Measurements from ENCODE around the gene HOXA7. TPM values are rescaled to one million over a fixed set of nuclear protein-coding genes. Genes with fewer than 3 reads are reported as not detected.

Gene HOXA7
- total and polyA plus RNA-seq, 2 of the 8 experiments (the other 6 are each of a cell fraction or from before 2014, with no cell fraction given): 0.03 TPM; not detected in 1

- Histone ChIP-seq H2BK5ac (ENCODE audit: low read depth, low read length) (no peak within 1 kb of the TSS), H3K9ac (replicated peaks in 1 of 4; ENCODE audit: extremely low read depth in 1 of 4, low read depth in 3 of 4, low read length in 3 of 4) (no peak within 1 kb of the TSS), H2BK15ac (ENCODE audit: low read length) (peak within 1 kb of the TSS; percentile 81; the same call in 1 of the 2 replicates), H2BK20ac (ENCODE audit: low read length) (no peak within 1 kb of the TSS), H3K4me1 (replicated peaks in 1 of 4; ENCODE audit: control insufficient read depth in 3 of 4, insufficient read depth in 4 of 4, low read length in 3 of 4) (peaks cover 0 to 27% (median 16%) of the 10 kb centered on the region in 4 experiments; a peak in 6 of 7 replicates), H3K79me2 (ENCODE audit: control insufficient read depth in 1 of 2, insufficient read depth in 2 of 2, low read length in 2 of 2) (no peaks in the 10 kb centered on the region), H4K20me1 (replicated peaks in 1 of 2; ENCODE audit: control insufficient read depth in 1 of 2, insufficient read depth in 2 of 2, low read length in 2 of 2) (peaks cover 43 to 58% of the 10 kb centered on the region in 2 experiments), H4K5ac (ENCODE audit: insufficient read length, low read depth, low read length) (no peak within 1 kb of the TSS), H3K36me3 (ENCODE audit: control insufficient read depth in 2 of 4, insufficient read depth in 4 of 4, low read length in 3 of 4) (peaks cover 0 to 5% (median 0%) of the 10 kb centered on the region in 4 experiments; a peak in 1 of 8 replicates), H2BK120ac (replicated peaks; ENCODE audit: low read depth, low read length) (no peak within 1 kb of the TSS), H3K23ac (ENCODE audit: insufficient read length) (no peak within 1 kb of the TSS), H3K14ac (ENCODE audit: insufficient read length) (no peak within 1 kb of the TSS), H2BK12ac (ENCODE audit: low read depth, low read length) (peak within 1 kb of the TSS; percentile 75), H3K27ac (ENCODE audit: low read depth, low read length) (no peak within 1 kb of the TSS), H3K9me3 (ENCODE audit: insufficient read depth in 2 of 2, low read depth in 1 of 2, low read length in 1 of 2) (no peaks in the 10 kb centered on the region; a peak in 1 of 4 replicates), H3K4ac (replicated peaks; ENCODE audit: insufficient read length, low read depth, low read length) (no peak within 1 kb of the TSS), H3K56ac (replicated peaks; ENCODE audit: insufficient read length, low read depth, low read length) (no peak within 1 kb of the TSS), H3K79me1 (ENCODE audit: low read depth, low read length) (no peaks in the 10 kb centered on the region), H2AK5ac (ENCODE audit: low read depth, low read length) (no peak within 1 kb of the TSS), H4K8ac (ENCODE audit: extremely low read depth, insufficient read depth, low read length) (peak within 1 kb of the TSS; percentile 41; the same call in 1 of the 2 replicates), H3K27me3 (replicated peaks in 1 of 4; ENCODE audit: control insufficient read depth in 3 of 4, extremely low read depth in 1 of 4, insufficient read depth in 3 of 4, low read length in 3 of 4) (peaks cover 97 to 100% (median 99%) of the 10 kb centered on the region in 4 experiments), H2AFZ (ENCODE audit: low read length) (no peak within 1 kb of the TSS), H3K4me2 (ENCODE audit: insufficient read depth in 1 of 2, low read depth in 2 of 2, low read length in 2 of 2) (peak within 1 kb of the TSS; percentile 33 to 38; a peak in 3 of 4 replicates), H4K91ac (replicated peaks; ENCODE audit: insufficient read length, low read length) (no peak within 1 kb of the TSS), H3K4me3 (ENCODE audit: extremely low read depth in 1 of 4, insufficient read depth in 2 of 4, low read depth in 3 of 4, low read length in 4 of 4) (peak within 1 kb of the TSS in 1 of 4 experiments; percentile 27; a peak in 2 of 8 replicates), H3K18ac (ENCODE audit: extremely low read depth, low read length) (peak within 1 kb of the TSS; percentile 38; the same call in 1 of the 2 replicates), H3K23me2 (ENCODE audit: low read depth, low read length) (no peaks in the 10 kb centered on the region)
- ChIA-PET POLR2A (ENCODE audit: partially characterized antibody) (interaction anchor here (1.2 kb wide), 1 partner anchor 62 kb away, joined by 3 read pairs; no protein-coding TSS in a partner anchor), CTCF (ENCODE audit: partially characterized antibody) (interaction anchor here (0.7 to 9.1 kb wide), 12 partner anchors 10 to 89 kb away, joined by 3 to 64 read pairs (median 4); partner anchors contain the start of genes HOXA1, HOXA10 and HOXA5)
- WGBS, 2 experiments (ENCODE audit: extremely low coverage in 1 of 2, insufficient coverage in 1 of 2, insufficient read length in 1 of 2, insufficient replicate concordance in 2 of 2, low coverage in 1 of 2, low lambda C conversion rate in 2 of 2, missing lambda C conversion rate in 1 of 2): 11% methylated on average over 40 of the region's 43 CpGs; no CpG with 5 or more reads in 1 of the 2 experiments
- FAIRE-seq: no peak
- peak in 1 of 2 experiments; percentile 60 for DNase-seq (ENCODE audit: low read depth in 1 of 2, low spot score in 2 of 2)
- TF ChIP-seq PHF8 (conservative IDR thresholded peaks at IDR 0.05; ENCODE audit: low read depth, low read length): no peak
- no peak for TF ChIP-seq POU5F1 (IDR thresholded peaks at IDR 0.05; ENCODE audit: low read depth, low read length)
- TF ChIP-seq USF2 (IDR thresholded peaks at IDR 0.05; ENCODE audit: low read length): peak; percentile 55; the same call in 1 of the 2 replicates
- no peak for TF ChIP-seq RNF2 (IDR thresholded peaks at IDR 0.05; ENCODE audit: borderline replicate concordance, low read depth, low read length, missing control alignments, poor library complexity, severe bottlenecking)
- TF ChIP-seq EGR1 (IDR thresholded peaks at IDR 0.05; ENCODE audit: borderline replicate concordance, low read depth, low read length): no peak
- no peak for TF ChIP-seq SIX5 (IDR thresholded peaks at IDR 0.05; ENCODE audit: low read depth, low read length)
- no peak for TF ChIP-seq RBBP5 (IDR thresholded peaks at IDR 0.05; ENCODE audit: borderline replicate concordance, low read depth, low read length)
- TF ChIP-seq BACH1 (IDR thresholded peaks at IDR 0.05; ENCODE audit: low read length): no peak
- TF ChIP-seq EZH2 (IDR thresholded peaks at IDR 0.05; ENCODE audit: low read depth, low read length, severe bottlenecking): peak; percentile 48
Measured at GRCh38 chr7:27185013-27185853, 28.8 kb upstream of the HOXA7 start, which contains the start of gene HOXA11. HOXA11 (minus strand) TSS chr7:27185232; CDS start chr7:27185144, 88 bp downstream.

All from H1 (cell line).